IMR-90 (cell line): ENCODE results near the gene RTP5.

Experiments used
- BHLHE40 ChIP-seq: fragments of 150-350 bp; IDR thresholded peaks from 2 replicates; pipeline ENCODE4 v1.6.1; 2016; ENCODE audit warnings: mild to moderate bottlenecking, low read depth, low read length
- CEBPB ChIP-seq: IDR thresholded peaks from 2 replicates; pipeline ENCODE4 v1.6.1; 2012; ENCODE audit warnings: low read depth, low read length, improper control_type of control experiment
- CTCF ChIP-seq: conservative IDR thresholded peaks from 2 replicates; pipeline ENCODE4 v1.5.1; 2012; ENCODE audit warnings: mild to moderate bottlenecking, low read depth, low read length, improper control_type of control experiment
- ELK1 ChIP-seq: fragments of 150-350 bp; IDR thresholded peaks from 2 replicates; pipeline ENCODE4 v1.6.1; 2016; ENCODE audit warnings: low read depth, mild to moderate bottlenecking, low read length, moderate library complexity, borderline replicate concordance
- MAFK ChIP-seq: IDR thresholded peaks from 2 replicates; pipeline ENCODE4 v1.6.1; 2012; ENCODE audit warnings: low read depth, low read length, improper control_type of control experiment
- MXI1 ChIP-seq: IDR thresholded peaks from 2 replicates; pipeline ENCODE4 v1.6.1; 2012; ENCODE audit warnings: low read depth, mild to moderate bottlenecking, low read length, moderate library complexity, borderline replicate concordance
- NFE2L2 ChIP-seq: fragments of 150-350 bp; IDR thresholded peaks from 2 replicates; pipeline ENCODE4 v1.6.1; 2016; ENCODE audit warnings: low read depth, mild to moderate bottlenecking, low read length
- POLR2A ChIP-seq: IDR thresholded peaks from 2 replicates; pipeline ENCODE4 v1.6.1; 2012; ENCODE audit warnings: mild to moderate bottlenecking, low read depth, low read length
- RAD21 ChIP-seq: IDR thresholded peaks from 2 replicates; pipeline ENCODE4 v1.6.1; 2012; ENCODE audit warnings: low read length, improper control_type of control experiment
- RCOR1 ChIP-seq: IDR thresholded peaks from 2 replicates; pipeline ENCODE4 v1.6.1; 2012; ENCODE audit warnings: mild to moderate bottlenecking, low read length, improper control_type of control experiment; ENCODE audit not compliant: insufficient replicate concordance
- RFX5 ChIP-seq: IDR thresholded peaks from 2 replicates; pipeline ENCODE4 v1.8.0; 2012; ENCODE audit warnings: low read depth, mild to moderate bottlenecking, low read length, moderate library complexity
- SMC3 ChIP-seq: fragments of 150-350 bp; IDR thresholded peaks from 2 replicates; pipeline ENCODE4 v1.6.1; 2016; ENCODE audit warnings: low read depth, mild to moderate bottlenecking, antibody characterized with exemption, low read length, moderate library complexity
- USF2 ChIP-seq: fragments of 150-350 bp; IDR thresholded peaks from 2 replicates; pipeline ENCODE4 v1.6.1; 2017; ENCODE audit warnings: mild to moderate bottlenecking, antibody characterized with exemption, low read length, low read depth

DNA sequence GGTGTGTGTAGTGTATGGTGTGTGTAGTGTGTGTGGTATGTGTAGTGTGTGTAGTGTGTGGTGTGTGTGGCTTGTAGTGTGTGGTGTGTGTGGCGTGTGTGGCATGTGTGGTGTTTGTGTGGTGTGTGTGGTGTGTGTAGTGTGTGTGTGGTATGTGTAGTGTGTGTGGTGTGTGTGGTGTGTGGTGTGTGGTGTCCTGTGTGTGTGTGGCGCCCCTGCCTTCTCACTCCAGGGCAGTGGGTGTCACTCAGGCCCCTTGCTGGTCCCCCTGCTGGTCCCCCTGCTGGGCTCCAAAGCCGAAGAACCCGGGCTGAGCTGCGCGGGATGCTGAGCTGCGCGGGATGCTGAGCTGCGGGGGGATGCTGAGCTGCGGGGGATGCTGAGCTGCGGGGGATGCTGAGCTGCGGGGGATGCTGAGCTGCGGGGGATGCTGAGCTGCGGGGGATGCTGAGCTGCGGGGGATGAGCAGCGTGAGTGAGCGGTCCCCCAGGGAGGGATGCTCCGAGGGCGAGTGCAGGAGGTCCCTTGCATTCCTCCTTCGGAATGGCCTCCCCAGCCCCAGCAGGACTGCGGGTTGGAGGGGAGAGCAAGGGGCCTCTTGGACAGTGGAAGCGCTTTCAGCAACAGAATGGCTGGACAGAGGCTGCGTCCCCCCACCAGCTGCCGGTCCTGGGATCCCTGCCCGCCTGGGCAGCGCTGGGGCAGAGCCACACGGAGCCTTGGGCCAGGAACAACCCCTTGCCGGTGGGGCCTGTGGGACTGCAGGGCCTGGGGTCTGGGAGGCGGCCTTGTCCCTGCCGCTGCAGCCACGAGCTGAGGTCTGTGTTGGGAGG is 3.4 kb upstream of the RTP5 start:
- no peak for TF ChIP-seq ELK1
- TF ChIP-seq SMC3: no peak
- TF ChIP-seq CTCF: no peak
- no peak for TF ChIP-seq POLR2A
- TF ChIP-seq CEBPB: no peak
- TF ChIP-seq BHLHE40: no peak
- no peak for TF ChIP-seq RFX5
- no peak for TF ChIP-seq USF2
- no peak for TF ChIP-seq NFE2L2
- TF ChIP-seq MAFK: no peak
- TF ChIP-seq RAD21: no peak
- TF ChIP-seq MXI1: no peak
- TF ChIP-seq RCOR1: no peak
